NCI-H2081 (cell line): ENCODE measurements around the gene PAX7.

ENCODE experiments used
- DNase-seq, 2 experiments: peaks; one replicate each; lab custom pipeline; 2025; lab: John Stamatoyannopoulos, UW

Gene PAX7

DNA sequence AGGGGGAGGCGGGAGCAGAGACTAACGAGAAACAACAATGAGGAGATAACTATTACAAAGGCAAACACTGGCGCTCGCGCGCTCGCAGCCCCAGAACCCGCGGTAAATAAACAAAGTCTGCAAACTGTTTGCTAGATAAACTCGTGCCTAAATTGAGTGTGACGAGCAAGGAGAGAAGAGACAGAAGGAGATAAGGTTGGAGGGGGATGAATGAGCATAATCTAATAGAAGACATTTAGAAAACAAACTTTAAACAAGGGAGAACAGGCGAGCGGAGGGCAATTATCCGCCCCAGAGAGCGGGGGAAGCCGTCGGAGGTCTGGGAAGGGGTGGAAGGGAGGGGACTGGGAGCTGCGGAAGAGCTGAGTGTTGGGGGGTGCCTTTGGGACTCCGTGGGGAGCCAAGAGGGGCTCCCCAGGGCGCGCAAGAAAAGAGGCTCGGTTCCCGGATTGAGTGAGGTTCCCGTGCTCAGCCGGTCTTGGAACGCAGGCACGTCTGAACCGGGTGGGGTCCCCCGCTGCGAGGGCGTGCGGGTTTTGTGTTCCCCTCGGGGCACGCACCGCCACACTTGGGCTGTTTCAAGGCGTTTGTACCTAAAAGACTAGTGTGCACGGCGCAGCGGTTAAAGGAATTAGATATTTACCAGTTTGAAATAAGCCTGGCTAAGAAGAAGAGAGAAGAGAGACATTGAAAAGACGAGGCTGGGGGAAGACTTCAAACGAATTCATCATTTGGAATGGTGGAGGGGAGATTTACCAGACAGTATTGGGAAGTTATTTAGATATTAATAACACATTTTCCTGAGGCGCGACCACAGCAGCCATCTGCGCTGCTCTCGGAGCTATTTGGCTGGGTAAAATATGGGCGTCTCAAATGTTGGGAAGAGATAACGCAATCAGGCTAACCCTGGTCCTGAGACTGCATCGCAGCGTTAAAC lies 10.6 kb downstream of the PAX7 start:
- no peak for DNase-seq

GRCh38 chr1:18642278-18643095 lies 11.8 kb downstream of the PAX7 start:
- no peak for DNase-seq

DNA sequence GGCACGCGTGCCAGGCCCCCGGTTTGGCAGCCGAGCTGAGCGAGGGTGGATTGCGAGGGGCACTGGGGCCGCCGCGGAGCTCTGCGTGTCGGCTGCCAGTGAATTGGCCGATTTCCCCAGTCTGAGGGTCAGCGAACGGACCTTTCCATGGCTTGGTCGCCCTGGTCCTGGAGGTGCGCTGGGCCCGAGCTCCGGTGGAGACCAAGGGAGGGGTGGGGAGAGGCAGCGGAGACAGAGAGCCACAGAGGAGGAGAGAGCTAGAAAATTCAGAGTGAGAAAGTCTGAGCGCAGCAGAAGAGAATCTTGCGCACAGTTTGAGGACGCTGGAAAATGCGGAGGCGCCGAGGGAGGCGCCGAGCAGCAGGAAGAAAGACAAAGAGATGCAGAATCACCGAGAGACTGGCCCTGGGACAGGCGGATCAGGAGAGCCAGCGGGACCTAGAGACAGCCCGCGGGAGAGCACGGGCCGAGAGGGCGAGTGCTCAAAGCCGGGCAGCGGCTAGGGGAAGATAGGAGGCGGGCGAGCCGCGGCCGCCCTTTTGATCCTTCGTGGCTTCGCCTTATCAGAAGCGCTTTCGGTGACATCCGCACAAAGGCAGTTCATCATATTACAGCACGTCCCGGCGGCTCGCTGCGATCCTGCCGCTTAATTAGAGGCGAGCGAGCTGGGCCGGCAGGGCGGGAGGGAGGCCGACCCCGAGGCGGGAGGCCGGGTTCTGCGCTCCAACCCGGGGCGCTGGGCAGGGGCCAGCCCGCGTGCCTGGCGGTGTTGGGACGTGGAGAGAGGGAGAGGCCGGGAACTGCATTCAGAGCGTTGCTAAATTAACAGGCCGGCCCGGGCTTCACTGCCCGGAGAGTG lies 12.7 kb downstream of the PAX7 start:
- DNase-seq, result no peak

GRCh38 chr1:18644013-18644399 lies 13.4 kb downstream of the PAX7 start:
- no peak for DNase-seq

GRCh38 chr1:18644446-18644845 lies 13.8 kb downstream of the PAX7 start:
- DNase-seq, result no peak

GRCh38 chr1:18644973-18645746 lies 14.5 kb downstream of the PAX7 start:
- no peak for DNase-seq

- no peak for DNase-seq
These were observed 15.1 kb downstream of the PAX7 start for GRCh38 chr1:18645747-18646090.

GRCh38 chr1:18646091-18646785 lies 15.6 kb downstream of the PAX7 start:
- no peak for DNase-seq

DNA sequence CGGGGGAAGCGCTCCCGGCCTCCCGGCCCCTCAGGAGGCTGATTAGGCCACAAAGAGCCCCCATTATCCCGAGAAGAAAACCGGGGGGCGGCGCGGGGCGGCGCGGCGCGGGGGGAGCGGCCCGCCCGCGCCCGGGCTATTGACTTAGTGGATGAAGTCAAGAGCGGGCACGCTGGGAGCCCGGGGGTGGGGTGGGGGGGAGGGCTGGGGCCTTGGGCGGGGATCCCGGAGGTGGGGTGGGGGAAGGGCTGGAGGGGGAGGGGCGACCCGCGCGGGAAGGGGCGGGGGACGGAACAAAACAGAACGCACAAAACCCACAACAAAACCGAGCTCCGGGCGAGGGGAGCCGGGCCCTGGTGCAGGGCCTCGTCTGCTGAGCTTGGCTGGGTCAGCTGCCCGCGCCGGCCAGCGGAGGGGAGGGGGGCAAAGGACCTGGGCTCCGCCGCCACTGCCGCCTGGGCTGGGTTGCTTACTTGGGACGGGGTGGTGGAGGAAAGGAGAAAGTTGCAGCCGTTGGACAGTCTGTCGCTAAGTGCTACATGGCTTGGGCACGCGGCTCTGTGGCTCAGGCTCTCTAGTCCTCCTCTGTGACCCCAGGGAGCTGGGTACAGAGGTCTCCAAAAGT lies 16.3 kb downstream of the PAX7 start:
- DNase-seq, result no peak

- DNase-seq, result no peak
These were observed 17.1 kb downstream of the PAX7 start for GRCh38 chr1:18647681-18648214.

- DNase-seq, result no peak
These were observed 19.2 kb downstream of the PAX7 start for GRCh38 chr1:18649693-18650370.

DNA sequence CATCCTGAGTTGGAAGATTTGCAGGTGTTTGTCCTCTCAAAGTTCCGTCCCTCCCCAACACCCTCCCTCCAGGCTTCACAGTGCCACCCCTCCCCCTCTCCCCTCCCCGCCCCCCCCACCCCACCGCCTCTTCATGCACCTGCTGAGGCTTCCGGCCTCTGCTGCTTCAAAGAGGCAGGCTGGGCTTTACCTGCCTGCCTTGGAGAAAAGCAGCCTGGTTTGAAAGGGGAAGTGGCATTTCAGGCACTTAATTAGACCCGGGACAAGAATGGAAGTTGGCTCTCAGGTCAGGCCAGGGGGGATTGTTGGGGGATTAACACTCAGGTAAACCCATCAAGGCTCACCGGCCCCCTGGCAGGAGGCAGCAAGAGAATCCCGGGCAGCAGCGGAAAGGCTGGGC lies 21.1 kb downstream of the PAX7 start:
- no peak for DNase-seq

DNA sequence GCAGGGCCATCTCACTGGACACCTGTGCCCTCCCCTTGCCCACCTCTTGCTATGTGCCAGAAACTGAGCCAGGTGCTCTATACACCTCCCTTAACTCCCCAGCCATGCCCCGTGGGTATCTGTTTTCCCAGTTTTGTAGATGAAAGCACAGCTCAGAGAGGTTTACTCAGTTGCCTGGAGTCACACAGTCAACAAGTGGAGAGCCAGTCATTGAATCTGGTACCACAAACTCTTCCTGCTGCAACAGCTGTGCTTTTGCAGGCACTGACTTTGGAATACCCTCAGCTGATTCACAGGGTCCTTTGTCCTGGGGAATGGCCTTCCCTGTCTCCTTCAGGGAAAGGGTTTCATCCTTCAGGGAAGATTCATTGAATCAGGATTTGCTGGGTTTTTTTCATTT lies 22.1 kb downstream of the PAX7 start:
- DNase-seq, result no peak

- no peak for DNase-seq
These were observed 22.7 kb downstream of the PAX7 start for GRCh38 chr1:18653367-18653766.

- no peak for DNase-seq
These were observed 23.3 kb downstream of the PAX7 start for GRCh38 chr1:18653916-18654315.

DNA sequence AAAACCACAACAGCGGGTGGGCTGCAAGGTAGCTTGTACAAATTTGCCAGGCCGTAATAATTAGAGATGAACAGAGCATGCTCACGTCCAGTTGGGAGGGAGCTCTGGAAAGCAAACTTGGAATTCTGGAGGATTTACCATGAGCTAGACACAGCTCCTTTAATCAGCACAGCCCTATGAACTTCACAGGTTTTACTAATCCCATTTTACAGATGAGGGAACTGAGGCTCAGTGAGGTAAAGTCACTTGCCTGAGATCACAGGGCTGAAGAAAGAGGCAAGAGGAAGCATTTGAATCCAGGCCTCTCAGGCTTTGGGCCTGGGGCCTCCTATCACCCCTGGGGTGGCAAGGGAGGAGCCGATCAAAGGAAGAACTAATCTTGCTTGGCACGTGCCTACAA lies 24.0 kb downstream of the PAX7 start:
- DNase-seq, result no peak

- DNase-seq, result no peak
These were observed 27.0 kb downstream of the PAX7 start for GRCh38 chr1:18657506-18658201.

DNA sequence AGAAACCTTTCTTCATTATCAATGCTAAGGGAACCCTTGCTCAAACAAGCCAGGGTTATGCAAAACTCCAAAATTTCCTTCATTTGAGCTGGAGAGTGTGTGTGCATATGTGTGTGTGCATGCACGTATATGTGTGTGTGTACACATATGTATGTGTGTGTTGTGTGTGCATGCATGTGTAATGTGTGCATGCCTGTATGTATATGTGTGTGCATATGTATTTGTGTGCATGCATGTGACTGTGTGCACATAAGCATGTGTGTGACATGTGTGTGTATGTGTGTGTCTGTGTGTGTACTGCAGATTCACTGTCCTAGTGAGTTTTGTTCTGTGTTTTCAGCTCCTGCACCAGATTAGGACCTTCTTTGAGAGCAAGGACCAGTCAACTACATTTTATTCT lies 28.2 kb downstream of the PAX7 start:
- DNase-seq, result no peak
